Gastroesophageal sphincter (tissue), 3 donors: ENCODE results near the gene FBXL4.

ENCODE experiments used
- CTCF ChIP-seq, 4 experiments: fragments of 200-600 bp in 2 of 4; fragments of 450-650 bp in 2 of 4; sonication (generic) in 1 of 4; IDR thresholded peaks; one replicate each; pipeline ENCODE4 v1.5.1; 2017 to 2019; ENCODE audit warnings: antibody characterized with exemption in 4 of 4, mild to moderate bottlenecking in 2 of 4, moderate library complexity in 2 of 4
- POLR2A ChIP-seq, 2 donors: fragments of 450-650 bp; IDR thresholded peaks; one replicate each; pipeline ENCODE4 v1.6.1; 2017; ENCODE audit warnings: antibody characterized with exemption in 2 of 2, mild to moderate bottlenecking in 2 of 2, moderate library complexity in 1 of 2

GRCh38 chr6:98875375-98875774 lies 72.4 kb downstream of the FBXL4 start:
- TF ChIP-seq POLR2A (IDR thresholded peaks at IDR 0.05), result no peak
- no peak for TF ChIP-seq CTCF (IDR thresholded peaks at IDR 0.05)
